ENCODE results near the gene PLEKHM2.

Gene PLEKHM2

DNA sequence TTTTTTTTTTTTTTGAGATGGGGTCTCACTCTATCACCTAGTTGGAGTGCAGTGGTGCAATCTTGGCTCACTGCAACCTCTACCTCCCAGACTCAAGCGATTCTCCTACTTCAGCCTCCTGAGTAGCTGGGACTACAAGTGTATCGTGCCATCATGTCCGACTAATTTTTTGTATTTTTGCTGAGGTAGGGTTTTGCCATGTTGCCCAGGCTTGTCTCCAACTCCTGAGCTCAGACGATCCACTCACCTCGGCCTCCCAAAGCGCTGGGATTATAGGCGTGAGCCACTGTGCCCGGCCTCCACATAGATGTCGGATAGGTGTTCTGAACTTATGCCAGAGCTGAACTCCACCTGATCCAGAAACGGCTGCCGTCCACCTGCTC is 21.1 kb downstream of the PLEKHM2 start:
- TF ChIP-seq, protein P1, sequence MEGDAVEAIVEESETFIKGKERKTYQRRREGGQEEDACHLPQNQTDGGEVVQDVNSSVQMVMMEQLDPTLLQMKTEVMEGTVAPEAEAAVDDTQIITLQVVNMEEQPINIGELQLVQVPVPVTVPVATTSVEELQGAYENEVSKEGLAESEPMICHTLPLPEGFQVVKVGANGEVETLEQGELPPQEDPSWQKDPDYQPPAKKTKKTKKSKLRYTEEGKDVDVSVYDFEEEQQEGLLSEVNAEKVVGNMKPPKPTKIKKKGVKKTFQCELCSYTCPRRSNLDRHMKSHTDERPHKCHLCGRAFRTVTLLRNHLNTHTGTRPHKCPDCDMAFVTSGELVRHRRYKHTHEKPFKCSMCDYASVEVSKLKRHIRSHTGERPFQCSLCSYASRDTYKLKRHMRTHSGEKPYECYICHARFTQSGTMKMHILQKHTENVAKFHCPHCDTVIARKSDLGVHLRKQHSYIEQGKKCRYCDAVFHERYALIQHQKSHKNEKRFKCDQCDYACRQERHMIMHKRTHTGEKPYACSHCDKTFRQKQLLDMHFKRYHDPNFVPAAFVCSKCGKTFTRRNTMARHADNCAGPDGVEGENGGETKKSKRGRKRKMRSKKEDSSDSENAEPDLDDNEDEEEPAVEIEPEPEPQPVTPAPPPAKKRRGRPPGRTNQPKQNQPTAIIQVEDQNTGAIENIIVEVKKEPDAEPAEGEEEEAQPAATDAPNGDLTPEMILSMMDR (IDR thresholded peaks at IDR 0.05) = no peak

DNA sequence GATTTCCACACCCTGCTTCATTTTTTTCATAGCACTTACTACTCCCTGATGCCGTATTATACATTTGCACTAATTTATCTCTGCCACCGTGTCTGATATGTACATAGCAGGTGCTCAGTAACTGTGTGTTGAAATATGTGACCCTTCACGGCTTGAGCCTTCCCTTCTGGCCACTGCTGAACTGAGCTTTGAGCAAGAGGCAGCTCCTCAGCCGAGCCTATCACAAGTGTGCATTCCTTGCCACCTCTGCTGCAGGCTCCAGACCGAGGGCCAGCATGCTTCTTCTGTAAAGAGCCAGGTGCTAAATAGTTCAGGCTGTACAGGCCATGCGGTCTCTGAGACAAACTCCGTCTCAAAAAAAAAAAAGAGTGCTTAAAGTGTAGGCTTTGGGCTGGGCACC is 22.6 kb downstream of the PLEKHM2 start:
- TF ChIP-seq, protein P1 (IDR thresholded peaks at IDR 0.05) = no peak

DNA sequence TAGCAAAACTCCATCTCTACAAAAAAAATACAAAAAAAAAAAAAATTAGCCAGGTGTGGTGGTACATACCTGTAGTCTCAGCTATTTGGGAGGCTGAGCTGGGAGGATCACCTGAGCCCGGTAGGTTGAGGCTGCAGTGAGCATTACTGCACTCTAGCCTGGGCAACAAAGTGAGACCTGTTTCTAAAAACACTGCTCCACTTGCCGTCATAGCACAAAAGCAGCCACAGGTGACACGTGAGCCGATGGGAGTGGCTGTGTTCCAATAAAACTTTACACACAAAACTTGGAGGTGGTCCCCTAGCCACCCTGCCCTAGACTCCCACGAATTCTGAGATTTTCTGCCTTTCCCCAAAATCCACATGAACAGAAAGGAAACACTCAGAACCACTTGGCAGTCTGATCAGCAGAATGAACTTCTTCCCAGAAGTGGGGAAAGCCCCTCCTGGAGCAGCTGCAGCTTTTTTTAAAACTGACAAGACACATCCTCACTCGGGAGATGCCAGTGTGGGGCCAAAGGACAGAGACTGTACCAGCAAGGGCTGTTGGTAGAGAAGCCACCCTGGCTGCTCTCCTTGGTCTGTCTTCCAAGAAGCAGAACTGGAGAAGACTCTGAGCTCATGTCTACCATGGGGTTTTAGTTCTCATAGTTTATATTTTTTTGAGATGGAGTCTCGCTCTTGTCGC is 23.3 kb downstream of the PLEKHM2 start:
- TF ChIP-seq, protein P1 (IDR thresholded peaks at IDR 0.05) = no peak

DNA sequence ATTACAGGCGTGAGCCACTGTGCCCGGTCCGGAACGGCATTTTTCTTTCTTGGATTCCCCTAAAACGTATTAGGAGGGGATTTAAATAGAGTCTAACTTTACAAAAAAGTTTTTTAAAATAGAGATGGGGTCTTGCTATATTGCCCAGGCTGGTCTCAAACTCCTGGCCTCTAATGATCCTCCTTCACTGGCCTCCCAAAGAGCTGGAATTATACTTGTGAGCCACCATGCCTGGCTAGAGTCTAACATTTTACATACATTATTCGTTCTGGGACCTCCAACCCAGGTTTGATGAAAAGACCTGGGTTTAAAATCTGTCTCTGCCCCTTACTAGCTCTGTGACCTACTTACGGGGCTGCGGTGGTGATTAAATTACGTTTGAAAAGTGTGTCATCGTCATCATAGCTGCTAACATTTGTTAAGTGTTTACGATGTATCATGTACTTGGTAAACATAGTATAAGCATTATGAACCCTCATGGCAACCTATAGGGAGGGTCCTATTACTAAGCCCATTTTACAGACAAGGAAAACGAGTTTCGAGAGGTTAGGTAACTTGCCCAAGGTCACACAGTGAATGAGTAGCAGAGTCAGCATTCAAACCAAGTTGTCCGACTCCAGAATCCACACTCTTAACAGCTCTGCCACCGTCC is 24.5 kb downstream of the PLEKHM2 start:
- TF ChIP-seq, protein P1 (IDR thresholded peaks at IDR 0.05) = no peak

DNA sequence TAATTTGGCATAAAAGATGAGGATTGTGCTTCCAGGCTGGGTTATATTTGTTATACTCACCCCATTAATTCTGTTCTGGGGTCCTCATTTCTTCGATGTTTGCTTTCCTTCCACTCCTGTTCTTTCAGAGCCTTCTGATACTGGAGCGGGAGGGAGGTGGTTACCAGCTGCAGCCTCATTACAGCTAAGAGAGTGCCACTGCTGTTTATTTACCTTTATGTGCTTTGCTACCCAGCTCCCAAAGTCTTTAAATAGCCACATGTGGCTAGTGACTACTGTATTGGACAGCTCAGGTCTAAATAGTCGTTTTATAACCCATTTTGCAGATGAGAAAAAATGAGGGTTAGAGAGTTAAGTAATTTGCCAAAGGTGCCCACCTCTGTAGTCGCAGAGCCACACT is 25.1 kb downstream of the PLEKHM2 start:
- TF ChIP-seq, protein P1 (IDR thresholded peaks at IDR 0.05) = no peak

DNA sequence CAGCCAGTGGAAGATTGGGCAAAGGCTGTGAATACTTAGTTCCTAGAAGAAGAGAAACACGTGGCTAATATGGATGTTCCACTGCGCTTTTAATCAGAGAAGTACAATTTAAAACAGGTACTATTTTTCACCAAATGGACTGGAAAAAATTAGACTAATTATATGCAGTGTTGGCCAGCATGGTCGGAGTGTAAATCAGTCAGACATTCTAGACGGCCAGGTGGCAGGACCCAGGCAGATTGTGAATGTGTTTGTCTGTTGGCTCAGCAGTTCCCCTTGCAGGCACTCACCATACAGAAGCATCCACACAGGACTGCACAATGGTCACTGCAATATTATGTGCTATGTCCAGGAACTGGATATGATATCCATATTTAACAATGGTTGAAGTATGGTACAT is 28.0 kb downstream of the PLEKHM2 start:
- TF ChIP-seq, protein P1 (IDR thresholded peaks at IDR 0.05) = no peak

DNA sequence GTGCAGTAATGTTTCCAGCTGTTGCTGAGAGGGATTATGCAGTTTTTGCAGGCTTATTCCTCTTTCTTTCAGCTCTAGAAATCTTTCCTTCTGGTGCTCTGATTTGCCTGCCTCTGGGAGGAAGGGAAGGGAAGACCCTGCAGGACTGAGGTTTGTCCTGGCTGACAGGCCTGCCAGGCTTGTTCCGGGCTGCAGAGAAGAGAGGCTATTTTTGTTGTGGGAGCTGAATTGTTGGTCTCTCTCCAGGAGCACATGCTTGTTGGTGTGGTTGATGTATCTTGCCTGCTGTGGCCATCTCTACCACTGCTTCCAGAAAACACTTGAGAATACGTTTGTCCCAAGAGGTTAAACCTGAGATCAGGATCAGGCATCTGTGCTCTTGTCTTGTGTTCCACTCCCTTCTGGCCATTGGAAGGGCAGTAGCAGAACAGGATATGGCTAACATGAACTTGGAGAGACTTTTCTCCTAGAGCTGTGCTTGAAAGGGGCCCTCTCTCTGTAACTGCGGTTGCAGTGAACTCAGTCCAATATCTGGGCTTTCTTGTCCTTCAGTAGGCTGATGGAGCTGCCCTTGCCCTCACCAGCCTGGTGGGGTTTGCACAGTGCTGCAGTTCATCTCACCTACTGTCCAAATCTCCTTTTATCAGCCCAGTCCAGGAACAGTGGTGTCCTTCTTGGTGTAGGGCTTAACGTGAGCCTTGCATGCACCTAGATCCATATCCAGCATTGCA is 30.5 kb downstream of the PLEKHM2 start:
- TF ChIP-seq, protein P1 (IDR thresholded peaks at IDR 0.05) = no peak

Data from LNCAP (cell line).